Caco-2 (cell line): ENCODE results near the gene CDRT15. TPM values are rescaled to one million over a fixed set of nuclear protein-coding genes. Genes with fewer than 3 reads are reported as not detected.
A peak's percentile ranks its signal among the peaks of the same experiment; 100 is the strongest.

Experiments
- BruUV-seq: library from RNA; stranded (reverse); fragments of 400-500 nt; replicated peaks from 2 replicates; lab custom pipeline; 2021; lab: Mats Ljungman, UMichigan
- CTCF ChIA-PET: fragments of 300-600 bp; sonication (Branson Sonifier 250); formaldehyde crosslinking; loops from one replicate; lab custom pipeline; 2022; ENCODE audit warnings: antibody characterized with exemption; lab: Charles Lee
- POLR2A ChIA-PET: fragments of 300-600 bp; sonication (Branson Sonifier 250); formaldehyde crosslinking; loops from one replicate; lab custom pipeline; 2022; ENCODE audit warnings: antibody characterized with exemption; lab: Charles Lee
- DNase-seq, 2 experiments: peaks; one replicate each; pipeline versions ENCODE4 v3.0.0 to v3.0.0-alpha.2; 2020 to 2022
- H3K27me3 ChIP-seq: replicated peaks from 2 replicates; pipeline ENCODE4 v1.6.0; 2011; ENCODE audit warnings: low read length; ENCODE audit not compliant: control insufficient read depth, insufficient read depth
- H3K36me3 ChIP-seq: 2 replicates; pipeline ENCODE4 v1.5.1; 2011; ENCODE audit warnings: low read length; ENCODE audit not compliant: control insufficient read depth, insufficient read depth
- H3K4me1 ChIP-seq: fragments of 250-450 bp; sonication (Bioruptor Pico); 2 replicates; pipeline ENCODE4 v1.5.1; 2020; ENCODE audit warnings: mild to moderate bottlenecking
- H3K4me3 ChIP-seq: 2 replicates; pipeline ENCODE4 v1.5.1; 2011; ENCODE audit warnings: low read depth, mild to moderate bottlenecking, control low read depth, low read length
- H3K9me3 ChIP-seq: fragments of 250-450 bp; sonication (Bioruptor Pico); 2 replicates; pipeline ENCODE4 v1.5.1; 2020; ENCODE audit warnings: mild to moderate bottlenecking, moderate library complexity
- H3K27ac Mint-ChIP-seq: one replicate; pipeline ENCODE4 v1.8.0; 2022; ENCODE audit warnings: mixed read lengths; ENCODE audit not compliant: unreplicated experiment
- H3K27me3 Mint-ChIP-seq: one replicate; pipeline ENCODE4 v1.8.0; 2022; ENCODE audit warnings: mixed read lengths; ENCODE audit not compliant: insufficient read depth, unreplicated experiment
- H3K36me3 Mint-ChIP-seq: one replicate; pipeline ENCODE4 v1.8.0; 2022; ENCODE audit warnings: mild to moderate bottlenecking, mixed read lengths; ENCODE audit not compliant: insufficient read depth, unreplicated experiment
- H3K4me1 Mint-ChIP-seq: one replicate; pipeline ENCODE4 v1.8.0; 2022; ENCODE audit warnings: low read depth, mixed read lengths; ENCODE audit not compliant: unreplicated experiment
- H3K4me3 Mint-ChIP-seq: one replicate; pipeline ENCODE4 v1.8.0; 2022; ENCODE audit warnings: mild to moderate bottlenecking, moderate library complexity, mixed read lengths; ENCODE audit not compliant: unreplicated experiment
- H3K9me3 Mint-ChIP-seq: one replicate; pipeline ENCODE4 v1.8.0; 2022; ENCODE audit warnings: mixed read lengths; ENCODE audit not compliant: unreplicated experiment
- intact Hi-C: fragments of 100-400 bp; cut with micrococcal nuclease; formaldehyde crosslinking; loops from one replicate; pipeline ENCODE4 v1.10.0; 2022; ENCODE audit not compliant: unreplicated experiment
- total RNA-seq: library from RNA; stranded (reverse); gene quantifications from 2 replicates; pipeline ENCODE4 v1.2.3, GENCODE V29; 2022
- TF ChIP-seq, protein P1 (sequence below), 2 experiments: fragments of 200-600 bp in 1 of 2; IDR thresholded peaks; 1 replicate in 1 of 2; 2 replicates in 1 of 2; pipeline versions ENCODE4 v1.5.1 to v1.8.0; 2011 to 2022; ENCODE audit warnings: antibody characterized with exemption in 1 of 2, control low read depth in 1 of 2, inconsistent platforms in 1 of 2, low read depth in 1 of 2, low read length in 1 of 2, mild to moderate bottlenecking in 1 of 2, moderate library complexity in 1 of 2; ENCODE audit not compliant: insufficient read depth in 1 of 2, severe bottlenecking in 1 of 2, unreplicated experiment in 1 of 2

CDRT15 gene
- total RNA-seq, 1 experiment from 2014 or later, result not detected

DNA sequence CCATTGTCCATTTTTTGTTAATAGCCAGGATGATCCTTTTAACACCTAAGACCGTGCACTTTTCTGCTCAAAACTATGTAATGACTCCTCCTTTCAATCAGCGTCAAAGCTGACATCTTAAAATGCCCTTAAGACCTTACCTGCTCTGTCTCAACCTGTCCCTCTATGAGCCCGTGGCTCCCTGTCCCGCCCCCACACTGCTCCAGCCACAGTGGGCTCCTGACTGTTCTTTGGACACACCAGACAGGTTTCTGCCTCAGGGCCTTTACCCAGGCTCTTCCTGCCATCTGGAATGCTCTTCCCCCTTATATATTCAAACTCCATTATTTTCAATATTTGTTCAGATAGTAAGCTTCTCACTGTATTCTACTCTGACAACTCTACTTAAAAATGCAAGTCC lies 14.1 kb downstream of the CDRT15 start:
- H3K4me3 Mint-ChIP-seq, result no peak overlapping the region
- POLR2A ChIA-PET, result no interaction called here
- H3K4me1 ChIP-seq, result no peaks in the 10 kb centered on the region
- no peak for DNase-seq
- TF ChIP-seq, protein P1, sequence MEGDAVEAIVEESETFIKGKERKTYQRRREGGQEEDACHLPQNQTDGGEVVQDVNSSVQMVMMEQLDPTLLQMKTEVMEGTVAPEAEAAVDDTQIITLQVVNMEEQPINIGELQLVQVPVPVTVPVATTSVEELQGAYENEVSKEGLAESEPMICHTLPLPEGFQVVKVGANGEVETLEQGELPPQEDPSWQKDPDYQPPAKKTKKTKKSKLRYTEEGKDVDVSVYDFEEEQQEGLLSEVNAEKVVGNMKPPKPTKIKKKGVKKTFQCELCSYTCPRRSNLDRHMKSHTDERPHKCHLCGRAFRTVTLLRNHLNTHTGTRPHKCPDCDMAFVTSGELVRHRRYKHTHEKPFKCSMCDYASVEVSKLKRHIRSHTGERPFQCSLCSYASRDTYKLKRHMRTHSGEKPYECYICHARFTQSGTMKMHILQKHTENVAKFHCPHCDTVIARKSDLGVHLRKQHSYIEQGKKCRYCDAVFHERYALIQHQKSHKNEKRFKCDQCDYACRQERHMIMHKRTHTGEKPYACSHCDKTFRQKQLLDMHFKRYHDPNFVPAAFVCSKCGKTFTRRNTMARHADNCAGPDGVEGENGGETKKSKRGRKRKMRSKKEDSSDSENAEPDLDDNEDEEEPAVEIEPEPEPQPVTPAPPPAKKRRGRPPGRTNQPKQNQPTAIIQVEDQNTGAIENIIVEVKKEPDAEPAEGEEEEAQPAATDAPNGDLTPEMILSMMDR (IDR thresholded peaks at IDR 0.05; ENCODE audit: insufficient read depth in 1 of 2, low read depth in 1 of 2, low read length in 1 of 2, severe bottlenecking in 1 of 2, unreplicated experiment in 1 of 2), result no peak
- no peak overlapping the region for H3K27ac Mint-ChIP-seq
- H3K27me3 Mint-ChIP-seq, result no peaks in the 10 kb centered on the region
- H3K36me3 ChIP-seq, result no peaks in the 10 kb centered on the region
- BruUV-seq, result no TSS peak
- no peaks in the 10 kb centered on the region for H3K4me1 Mint-ChIP-seq
- H3K4me3 ChIP-seq, result no peak overlapping the region
- CTCF ChIA-PET, result no interaction called here
- no peaks in the 10 kb centered on the region for H3K27me3 ChIP-seq
- H3K9me3 ChIP-seq, result no peaks in the 10 kb centered on the region
- H3K36me3 Mint-ChIP-seq, result no peaks in the 10 kb centered on the region
- no peaks in the 10 kb centered on the region for H3K9me3 Mint-ChIP-seq
- intact Hi-C loops, result no loop called here

- Mint-ChIP-seq H3K36me3 (peaks cover 14% of the 10 kb centered on the region), H3K4me3 (no peak overlapping the region), H3K27me3 (no peaks in the 10 kb centered on the region), H3K9me3 (no peaks in the 10 kb centered on the region), H3K4me1 (no peaks in the 10 kb centered on the region), H3K27ac (no peak overlapping the region)
- no TSS peak for BruUV-seq
- Histone ChIP-seq H3K4me3 (no peak overlapping the region), H3K36me3 (no peaks in the 10 kb centered on the region; the same call in 1 of the 2 replicates), H3K27me3 (no peaks in the 10 kb centered on the region), H3K9me3 (no peaks in the 10 kb centered on the region), H3K4me1 (no peaks in the 10 kb centered on the region; the same call in 1 of the 2 replicates)
- DNase-seq, result no peak
- intact Hi-C loops, result no loop called here
- CTCF ChIA-PET, result no interaction called here
- TF ChIP-seq, protein P1 (IDR thresholded peaks at IDR 0.05; ENCODE audit: insufficient read depth in 1 of 2, low read depth in 1 of 2, low read length in 1 of 2, severe bottlenecking in 1 of 2, unreplicated experiment in 1 of 2), result no peak
- POLR2A ChIA-PET, result no interaction called here
Observed at GRCh38 chr17:14214271-14214670, 22.4 kb downstream of the CDRT15 start.

DNA sequence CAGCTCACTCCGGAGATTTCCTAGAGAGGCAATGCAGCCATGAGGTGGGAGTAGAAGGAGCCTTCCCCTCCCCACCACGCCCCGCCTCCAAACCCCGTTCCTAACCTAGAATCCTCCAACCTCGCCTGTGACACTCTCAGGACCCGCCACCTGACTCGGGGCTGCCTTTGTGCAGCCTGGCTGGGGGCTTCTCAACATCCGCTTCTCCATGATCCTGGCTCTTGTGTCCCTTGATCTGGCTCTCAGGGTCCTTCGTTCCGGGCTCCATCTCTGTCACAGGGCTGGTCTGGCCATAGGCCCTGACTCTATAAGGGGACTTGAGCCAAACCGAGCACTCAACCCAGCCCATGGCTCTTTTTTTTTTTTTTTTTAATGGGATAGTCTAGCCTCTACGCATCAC lies 24.3 kb downstream of the CDRT15 start:
- Mint-ChIP-seq H3K4me1 (no peaks in the 10 kb centered on the region), H3K36me3 (peaks cover 14% of the 10 kb centered on the region), H3K27me3 (no peaks in the 10 kb centered on the region), H3K27ac (peak overlapping the region; percentile 57), H3K9me3 (no peaks in the 10 kb centered on the region), H3K4me3 (no peak overlapping the region)
- Histone ChIP-seq H3K36me3 (no peaks in the 10 kb centered on the region; the same call in 1 of the 2 replicates), H3K4me1 (no peaks in the 10 kb centered on the region; the same call in 1 of the 2 replicates), H3K27me3 (no peaks in the 10 kb centered on the region), H3K4me3 (no peak overlapping the region), H3K9me3 (no peaks in the 10 kb centered on the region)
- intact Hi-C loops, result no loop called here
- CTCF ChIA-PET, result no interaction called here
- BruUV-seq, result no TSS peak
- TF ChIP-seq, protein P1 (IDR thresholded peaks at IDR 0.05; ENCODE audit: insufficient read depth in 1 of 2, low read depth in 1 of 2, low read length in 1 of 2, severe bottlenecking in 1 of 2, unreplicated experiment in 1 of 2), result no peak
- no peak for DNase-seq
- POLR2A ChIA-PET, result no interaction called here
